Body of pancreas (tissue), 4 donors: ENCODE results near the gene HIC1. TPM values are rescaled to one million over a fixed set of nuclear protein-coding genes. Genes with fewer than 3 reads are reported as not detected.

Experiments used
- ATAC-seq: fragments of 150-250 bp; one replicate; pipeline ENCODE4 v1.9.1; 2016
- DNase-seq, 4 donors: peaks; one replicate each; pipeline ENCODE4 v3.0.0-alpha.2; 2019
- H3K27ac ChIP-seq, 4 donors: fragments of 200-600 bp; sonication (generic); 1 replicate in 3 of 4; 2 replicates in 1 of 4; pipeline versions ENCODE4 v1.5.1 to v1.6.1; 2016 to 2019; ENCODE audit warnings: mild to moderate bottlenecking in 1 of 4, mixed read lengths in 1 of 4, moderate library complexity in 1 of 4
- H3K27me3 ChIP-seq, 2 donors: fragments of 200-600 bp; sonication (generic); one replicate each; pipeline ENCODE4 v1.6.0; 2016; ENCODE audit warnings: mild to moderate bottlenecking in 1 of 2
- H3K36me3 ChIP-seq, 2 donors: fragments of 200-600 bp; sonication (generic); replicated peaks in 1 of 2; 2 replicates each; pipeline ENCODE4 v1.5.1; 2016; ENCODE audit warnings: low read depth in 2 of 2; ENCODE audit not compliant: insufficient read depth in 1 of 2
- H3K4me1 ChIP-seq: fragments of 200-600 bp; sonication (generic); one replicate; pipeline ENCODE4 v1.6.0; 2016
- H3K4me3 ChIP-seq, 2 donors: fragments of 200-600 bp; sonication (generic); 1 replicate in 1 of 2; 2 replicates in 1 of 2; pipeline ENCODE4 v1.5.1; 2016 to 2019
- H3K9me3 ChIP-seq, 3 donors: fragments of 200-600 bp; sonication (generic); 1 replicate in 2 of 3; 2 replicates in 1 of 3; pipeline ENCODE4 v1.5.1; 2016
- POLR2A ChIP-seq, 3 donors: fragments of 450-650 bp; IDR thresholded peaks; one replicate each; pipeline ENCODE4 v1.6.1; 2016; ENCODE audit warnings: antibody characterized with exemption in 3 of 3, mild to moderate bottlenecking in 2 of 3
- WGBS, 2 donors: methylation state at CpG; one replicate each; pipeline ENCODE4 v1.1.5; 2017; 5-methylcytosine and 5-hydroxymethylcytosine counted together
- intact Hi-C: fragments of 100-400 bp; cut with DNase I; formaldehyde crosslinking; loops from one replicate; pipeline ENCODE4 v1.15.1; 2023
- total RNA-seq, 2 donors: library from RNA; depleted of rRNA; stranded (reverse); fragments of >200 nt; gene quantifications; one replicate each; pipeline ENCODE4 v1.1.0, GENCODE V29; 2016
- TF ChIP-seq, protein P1 (sequence below), 7 experiments: fragments of 450-650 bp in 4 of 7; fragments of 200-600 bp in 3 of 7; sonication (generic) in 3 of 7; IDR thresholded peaks; one replicate each; pipeline ENCODE4 v1.5.1; 2016 to 2019; ENCODE audit warnings: antibody characterized with exemption in 7 of 7

HIC1 gene
- total RNA-seq, 2 donors from 2014 or later, result 9.6 to 18.1 TPM

DNA sequence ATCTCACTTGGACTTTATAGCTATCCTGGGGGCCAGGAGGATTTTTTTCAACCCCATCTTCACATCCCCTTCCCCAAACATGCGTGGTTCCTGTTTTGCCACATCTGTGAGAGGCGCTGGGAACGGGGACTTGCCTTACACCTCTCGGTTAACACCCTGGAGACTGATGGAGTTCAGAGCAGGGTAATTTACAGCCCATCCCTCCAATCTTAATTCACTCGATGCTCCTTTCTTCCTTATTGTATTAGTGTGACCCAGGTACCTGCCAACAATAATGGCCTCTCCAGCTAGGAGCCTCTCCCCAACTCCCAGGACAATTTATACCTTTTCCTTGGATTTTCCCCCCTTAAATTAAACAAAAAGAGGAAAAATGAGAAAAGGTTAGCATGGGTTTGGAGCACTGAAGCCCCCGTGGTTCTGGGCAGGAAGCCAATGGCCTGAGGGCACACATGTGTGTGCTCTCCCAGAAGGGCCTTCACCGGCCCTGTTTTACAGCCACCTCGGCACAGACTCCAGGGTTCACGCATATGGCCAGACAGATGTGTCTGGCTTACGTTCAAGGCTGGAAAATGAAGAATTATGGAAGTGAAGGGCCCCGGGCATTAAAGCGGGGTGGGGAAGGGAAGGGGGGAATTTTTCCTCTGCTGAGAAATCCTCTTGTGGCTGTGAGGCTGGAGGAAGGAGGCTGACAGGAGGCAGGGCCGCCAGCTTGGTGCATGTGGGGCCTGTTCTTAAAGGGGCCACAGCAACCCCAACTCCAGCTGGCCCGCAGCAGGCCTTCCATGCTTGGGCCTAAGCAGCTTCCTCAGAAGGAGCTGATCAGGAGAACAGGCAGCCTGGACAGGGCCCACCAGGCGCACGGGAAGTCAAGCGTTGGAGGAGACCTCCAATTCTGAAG is 21.4 kb downstream of the HIC1 start:
- DNase-seq, result no peak
- H3K27me3 ChIP-seq, result no peaks in the 10 kb centered on the region
- H3K4me3 ChIP-seq, result no peak overlapping the region
- TF ChIP-seq POLR2A (IDR thresholded peaks at IDR 0.05), result no peak
- TF ChIP-seq, protein P1, sequence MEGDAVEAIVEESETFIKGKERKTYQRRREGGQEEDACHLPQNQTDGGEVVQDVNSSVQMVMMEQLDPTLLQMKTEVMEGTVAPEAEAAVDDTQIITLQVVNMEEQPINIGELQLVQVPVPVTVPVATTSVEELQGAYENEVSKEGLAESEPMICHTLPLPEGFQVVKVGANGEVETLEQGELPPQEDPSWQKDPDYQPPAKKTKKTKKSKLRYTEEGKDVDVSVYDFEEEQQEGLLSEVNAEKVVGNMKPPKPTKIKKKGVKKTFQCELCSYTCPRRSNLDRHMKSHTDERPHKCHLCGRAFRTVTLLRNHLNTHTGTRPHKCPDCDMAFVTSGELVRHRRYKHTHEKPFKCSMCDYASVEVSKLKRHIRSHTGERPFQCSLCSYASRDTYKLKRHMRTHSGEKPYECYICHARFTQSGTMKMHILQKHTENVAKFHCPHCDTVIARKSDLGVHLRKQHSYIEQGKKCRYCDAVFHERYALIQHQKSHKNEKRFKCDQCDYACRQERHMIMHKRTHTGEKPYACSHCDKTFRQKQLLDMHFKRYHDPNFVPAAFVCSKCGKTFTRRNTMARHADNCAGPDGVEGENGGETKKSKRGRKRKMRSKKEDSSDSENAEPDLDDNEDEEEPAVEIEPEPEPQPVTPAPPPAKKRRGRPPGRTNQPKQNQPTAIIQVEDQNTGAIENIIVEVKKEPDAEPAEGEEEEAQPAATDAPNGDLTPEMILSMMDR (IDR thresholded peaks at IDR 0.05), result no peak
- intact Hi-C loops, result no loop called here
- 63 to 80% methylated on average over 17 of the region's 17 CpGs for WGBS, 2 donors
- peaks cover 0 to 9% of the 10 kb centered on the region in 2 donors for H3K36me3 ChIP-seq
- peaks cover under 1% of the 10 kb centered on the region for H3K4me1 ChIP-seq
- ATAC-seq, result no peak
- H3K9me3 ChIP-seq, result no peaks in the 10 kb centered on the region
- H3K27ac ChIP-seq, result peak overlapping the region in 2 of 4 donors; percentile 35 to 44

- Histone ChIP-seq H3K36me3 (peaks cover 0 to 13% of the 10 kb centered on the region in 2 donors), H3K4me3 (no peak overlapping the region), H3K27me3 (no peaks in the 10 kb centered on the region), H3K4me1 (no peaks in the 10 kb centered on the region), H3K9me3 (no peaks in the 10 kb centered on the region), H3K27ac (peak overlapping the region in 1 of 4 donors; percentile 44)
- intact Hi-C loops, result no loop called here
- ATAC-seq (no peak), DNase-seq (no peak)
- 79 to 89% methylated on average over 8 of the region's 8 CpGs for WGBS, 2 donors
- TF ChIP-seq POLR2A (IDR thresholded peaks at IDR 0.05), result no peak
- TF ChIP-seq, protein P1 (IDR thresholded peaks at IDR 0.05), result no peak
These were observed 22.1 kb downstream of the HIC1 start for GRCh38 chr17:2077040-2077439.

DNA sequence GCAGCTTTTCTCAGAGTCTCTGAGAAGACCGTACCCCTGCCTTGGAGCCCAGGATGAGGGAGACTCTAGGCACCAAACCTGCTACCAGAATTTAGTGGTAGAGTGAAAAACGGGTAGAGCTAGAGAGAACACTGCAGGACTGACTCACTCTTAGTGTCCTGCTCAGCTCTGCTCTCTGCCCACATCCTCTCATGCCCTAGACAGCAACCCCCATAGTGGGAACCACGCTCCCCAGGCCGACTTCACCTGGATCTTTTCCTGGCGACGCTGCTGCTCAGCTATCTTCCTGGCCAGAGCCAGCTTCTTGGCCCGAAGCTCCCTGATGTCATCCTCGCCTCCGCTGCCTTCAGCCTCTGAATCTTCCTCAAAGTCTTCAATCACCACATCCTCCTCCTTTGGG is 26.7 kb downstream of the HIC1 start:
- H3K27ac ChIP-seq, result no peak overlapping the region
- intact Hi-C loops, result no loop called here
- H3K36me3 ChIP-seq, result peaks cover 0 to 13% of the 10 kb centered on the region in 2 donors
- ATAC-seq (no peak), DNase-seq (no peak)
- no peak overlapping the region for H3K4me3 ChIP-seq
- TF ChIP-seq, protein P1 (IDR thresholded peaks at IDR 0.05), result no peak
- TF ChIP-seq POLR2A (IDR thresholded peaks at IDR 0.05), result no peak
- H3K4me1 ChIP-seq, result peaks cover 20% of the 10 kb centered on the region
- no peaks in the 10 kb centered on the region for H3K27me3 ChIP-seq
- no peaks in the 10 kb centered on the region for H3K9me3 ChIP-seq
- 80 to 95% methylated on average over 9 of the region's 9 CpGs for WGBS, 2 donors

DNA sequence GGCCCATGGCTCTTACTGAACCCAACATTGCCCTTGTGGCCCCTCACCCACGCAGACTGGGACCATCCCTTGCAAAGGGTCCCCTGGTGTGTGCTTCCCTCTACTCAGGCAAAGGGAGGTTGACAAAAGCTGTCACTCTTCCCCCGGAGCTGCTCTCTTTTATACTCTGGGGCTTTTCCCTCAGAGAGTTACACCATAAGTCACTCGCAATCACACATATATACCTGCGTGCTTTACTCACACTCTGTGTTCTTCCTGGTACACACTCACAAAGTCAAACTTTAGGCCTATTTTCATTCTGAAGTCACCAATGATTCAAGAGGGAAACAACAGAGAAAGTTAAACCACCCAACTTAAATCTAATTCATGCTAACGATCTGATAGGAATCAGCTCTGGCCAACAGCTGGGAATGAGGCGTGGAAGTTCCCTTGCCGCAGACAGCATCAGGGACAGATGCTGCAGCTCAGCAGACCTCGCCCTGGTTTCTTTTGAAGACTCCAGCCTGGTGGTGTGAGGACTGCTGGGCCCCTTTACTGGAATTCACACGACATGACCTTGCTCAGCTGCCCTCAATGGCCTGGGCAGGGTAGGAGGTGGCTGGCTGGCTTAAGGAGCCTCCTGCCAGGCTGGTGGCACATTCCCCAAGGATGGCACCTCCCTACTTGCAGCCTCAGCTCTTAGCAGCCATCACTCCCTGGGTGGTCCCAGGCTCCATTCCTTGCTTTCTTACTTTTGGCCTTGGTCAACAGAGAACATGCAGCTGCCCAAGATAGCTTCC is 27.3 kb downstream of the HIC1 start:
- no peak overlapping the region for H3K4me3 ChIP-seq
- H3K4me1 ChIP-seq, result peaks cover 20% of the 10 kb centered on the region
- H3K27ac ChIP-seq, result no peak overlapping the region
- no peaks in the 10 kb centered on the region for H3K9me3 ChIP-seq
- 74 to 76% methylated on average over 9 of the region's 9 CpGs for WGBS, 2 donors
- DNase-seq (no peak), ATAC-seq (no peak)
- intact Hi-C loops, result no loop called here
- TF ChIP-seq POLR2A (IDR thresholded peaks at IDR 0.05), result no peak
- TF ChIP-seq, protein P1 (IDR thresholded peaks at IDR 0.05), result no peak
- H3K36me3 ChIP-seq, result peaks cover 0 to 11% of the 10 kb centered on the region in 2 donors
- H3K27me3 ChIP-seq, result no peaks in the 10 kb centered on the region
